Mesothelial cell of epicardium (in vitro differentiated cells): ENCODE results near the gene ANXA11. TPM values are rescaled to one million over a fixed set of nuclear protein-coding genes. Genes with fewer than 3 reads are reported as not detected.

Experiments
- DNase-seq, 2 experiments: peaks; one replicate each; pipeline ENCODE4 v3.0.0; 2021; ENCODE audit warnings: low spot score in 2 of 2; ENCODE audit not compliant: unreplicated experiment in 2 of 2
- H3K27ac Mint-ChIP-seq: 2 replicates; pipeline ENCODE4 v1.8.0; 2021; ENCODE audit warnings: mixed read lengths
- H3K27me3 Mint-ChIP-seq: 2 replicates; pipeline ENCODE4 v1.8.0; 2021; ENCODE audit warnings: low read depth, mixed read lengths
- H3K36me3 Mint-ChIP-seq: 2 replicates; pipeline ENCODE4 v1.8.0; 2021; ENCODE audit warnings: mixed read lengths
- H3K4me1 Mint-ChIP-seq: 2 replicates; pipeline ENCODE4 v1.8.0; 2021; ENCODE audit warnings: mixed read lengths
- H3K4me3 Mint-ChIP-seq: 2 replicates; pipeline ENCODE4 v1.8.0; 2021; ENCODE audit warnings: mild to moderate bottlenecking, moderate library complexity, mixed read lengths
- H3K9me3 Mint-ChIP-seq: 2 replicates; pipeline ENCODE4 v1.8.0; 2021; ENCODE audit warnings: mixed read lengths
- CTCF ChIP-seq: fragments of 200-600 bp; sonication (generic); IDR thresholded peaks from one replicate; pipeline ENCODE4 v1.5.0; 2021; ENCODE audit warnings: antibody characterized with exemption; ENCODE audit not compliant: unreplicated experiment
- total RNA-seq: library from RNA; stranded (reverse); gene quantifications from 3 replicates; pipeline ENCODE4 v1.2.1, GENCODE V29; 2021

Gene ANXA11
- total RNA-seq, 1 donor from 2014 or later: 226 TPM

GRCh38 chr10:80192553-80192952, 12.8 kb downstream of the ANXA11 start:
- Mint-ChIP-seq H3K9me3 (peaks cover 10% of the 10 kb centered on the region), H3K27ac (no peak overlapping the region), H3K4me1 (peaks cover 36% of the 10 kb centered on the region), H3K4me3 (no peak overlapping the region), H3K36me3 (peaks cover 16% of the 10 kb centered on the region), H3K27me3 (no peaks in the 10 kb centered on the region)
- TF ChIP-seq CTCF: no peak
- DNase-seq: no peak

- H3K36me3 Mint-ChIP-seq: peaks cover 20% of the 10 kb centered on the region
- H3K9me3 Mint-ChIP-seq: peaks cover 10% of the 10 kb centered on the region
- no peak for TF ChIP-seq CTCF
- no peak for DNase-seq
- no peak overlapping the region for H3K4me3 Mint-ChIP-seq
- no peaks in the 10 kb centered on the region for H3K27me3 Mint-ChIP-seq
- peaks cover 33% of the 10 kb centered on the region for H3K4me1 Mint-ChIP-seq
- H3K27ac Mint-ChIP-seq: no peak overlapping the region
Observed at GRCh38 chr10:80191589-80192270, 13.6 kb downstream of the ANXA11 start.

GRCh38 chr10:80188713-80189112, 16.6 kb downstream of the ANXA11 start:
- DNase-seq: no peak
- no peak for TF ChIP-seq CTCF
- peaks cover 19% of the 10 kb centered on the region for H3K4me1 Mint-ChIP-seq

GRCh38 chr10:80187465-80188409, 17.6 kb downstream of the ANXA11 start:
- peaks cover 7% of the 10 kb centered on the region for H3K9me3 Mint-ChIP-seq
- peaks cover 19% of the 10 kb centered on the region for H3K4me1 Mint-ChIP-seq
- no peak overlapping the region for H3K4me3 Mint-ChIP-seq
- peaks cover 15% of the 10 kb centered on the region for H3K36me3 Mint-ChIP-seq
- DNase-seq: no peak
- no peaks in the 10 kb centered on the region for H3K27me3 Mint-ChIP-seq
- peak overlapping the region; percentile 70 for H3K27ac Mint-ChIP-seq
- no peak for TF ChIP-seq CTCF

More at GRCh38 chr10:80188713-80189112, 16.6 kb downstream of the ANXA11 start:
- peaks cover 10% of the 10 kb centered on the region for H3K9me3 Mint-ChIP-seq
- no peaks in the 10 kb centered on the region for H3K27me3 Mint-ChIP-seq
- H3K27ac Mint-ChIP-seq: peak overlapping the region; percentile 79
- H3K36me3 Mint-ChIP-seq: peaks cover 20% of the 10 kb centered on the region
- no peak overlapping the region for H3K4me3 Mint-ChIP-seq

- DNase-seq: no peak
- H3K27ac Mint-ChIP-seq: peak overlapping the region; percentile 70
- no peaks in the 10 kb centered on the region for H3K27me3 Mint-ChIP-seq
- no peak for TF ChIP-seq CTCF
- H3K9me3 Mint-ChIP-seq: peaks cover 2% of the 10 kb centered on the region
- H3K4me3 Mint-ChIP-seq: no peak overlapping the region
- peaks cover 9% of the 10 kb centered on the region for H3K36me3 Mint-ChIP-seq
- H3K4me1 Mint-ChIP-seq: peaks cover 19% of the 10 kb centered on the region
Observed at GRCh38 chr10:80187060-80187459, 18.3 kb downstream of the ANXA11 start.
